ENCODE results near the gene APOL2. TPM values are rescaled to one million over a fixed set of nuclear protein-coding genes. Genes with fewer than 3 reads are reported as not detected.
A peak's percentile ranks its signal among the peaks of the same experiment; 100 is the strongest.

APOL2 gene
- total RNA-seq, 2 donors from 2014 or later, result 2.1 to 7.9 TPM

GRCh38 chr22:36196254-36197064 lies 42.9 kb downstream of the APOL2 start:
- Histone ChIP-seq H3K27me3 (ENCODE audit: control insufficient read depth, insufficient read depth, low read length, poor library complexity, severe bottlenecking) (no peaks in the 10 kb centered on the region), H3K36me3 (ENCODE audit: control insufficient read depth, insufficient read depth, low read length) (no peaks in the 10 kb centered on the region), H3K9me3 (ENCODE audit: control insufficient read depth, low read length) (peaks cover 2% of the 10 kb centered on the region), H3K9ac (ENCODE audit: extremely low read depth, low read length, poor library complexity, severe bottlenecking) (peak overlapping the region; percentile 3), H3K4me3 (ENCODE audit: low read length) (no peak overlapping the region), H3K4me1 (ENCODE audit: control insufficient read depth, insufficient read depth, low read length) (peaks cover 6% of the 10 kb centered on the region), H3K27ac (ENCODE audit: low read depth, low read length) (peak overlapping the region; percentile 54)
- Mint-ChIP-seq H3K36me3 (ENCODE audit: low read depth) (no peaks in the 10 kb centered on the region), H3K4me1 (peaks cover 21% of the 10 kb centered on the region), H3K9me3 (peaks cover 2% of the 10 kb centered on the region), H3K27me3 (ENCODE audit: insufficient read depth) (peaks cover 2% of the 10 kb centered on the region), H3K27ac (peak overlapping the region; percentile 86), H3K4me3 (no peak overlapping the region)
- 71 to 79% methylated on average over 5 to 6 of the region's 6 CpGs for WGBS, 2 experiments (ENCODE audit: insufficient coverage in 1 of 2, insufficient read length in 1 of 2)
- no peak for TF ChIP-seq CTCF (conservative IDR thresholded peaks at IDR 0.05)
- peak; percentile 12 for DNase-seq

- WGBS, 2 experiments (ENCODE audit: insufficient coverage in 1 of 2, insufficient read length in 1 of 2), result 47 to 64% methylated on average over 4 to 5 of the region's 5 CpGs
- Mint-ChIP-seq H3K27me3 (ENCODE audit: insufficient read depth) (peaks cover 2% of the 10 kb centered on the region), H3K36me3 (ENCODE audit: low read depth) (peaks cover 4% of the 10 kb centered on the region), H3K27ac (no peak overlapping the region), H3K4me1 (peaks cover 21% of the 10 kb centered on the region), H3K9me3 (peaks cover 15% of the 10 kb centered on the region), H3K4me3 (no peak overlapping the region)
- no peak overlapping the region for H3K9ac ChIP-seq (ENCODE audit: extremely low read depth, low read length, poor library complexity, severe bottlenecking)
- no peaks in the 10 kb centered on the region for H3K27me3 ChIP-seq (ENCODE audit: control insufficient read depth, insufficient read depth, low read length, poor library complexity, severe bottlenecking)
- TF ChIP-seq CTCF (conservative IDR thresholded peaks at IDR 0.05), result peak; percentile 92
- peak; percentile 89 for DNase-seq
- no peak overlapping the region for H3K4me3 ChIP-seq (ENCODE audit: low read length)
- no peak overlapping the region for H3K27ac ChIP-seq (ENCODE audit: low read depth, low read length)
- H3K4me1 ChIP-seq (ENCODE audit: control insufficient read depth, insufficient read depth, low read length), result peaks cover 6% of the 10 kb centered on the region
- H3K36me3 ChIP-seq (ENCODE audit: control insufficient read depth, insufficient read depth, low read length), result no peaks in the 10 kb centered on the region
- H3K9me3 ChIP-seq (ENCODE audit: control insufficient read depth, low read length), result peaks cover 7% of the 10 kb centered on the region
Measured at GRCh38 chr22:36194971-36195370, 44.4 kb downstream of the APOL2 start.

- H3K9me3 Mint-ChIP-seq, result peaks cover 21% of the 10 kb centered on the region
- H3K27ac Mint-ChIP-seq, result no peak overlapping the region
- no peaks in the 10 kb centered on the region for H3K36me3 ChIP-seq (ENCODE audit: control insufficient read depth, insufficient read depth, low read length)
- H3K27ac ChIP-seq (ENCODE audit: low read depth, low read length), result no peak overlapping the region
- H3K4me1 Mint-ChIP-seq, result peaks cover 21% of the 10 kb centered on the region
- peaks cover 7% of the 10 kb centered on the region for H3K9me3 ChIP-seq (ENCODE audit: control insufficient read depth, low read length)
- H3K27me3 ChIP-seq (ENCODE audit: control insufficient read depth, insufficient read depth, low read length, poor library complexity, severe bottlenecking), result no peaks in the 10 kb centered on the region
- DNase-seq, result no peak
- H3K9ac ChIP-seq (ENCODE audit: extremely low read depth, low read length, poor library complexity, severe bottlenecking), result no peak overlapping the region
- H3K27me3 Mint-ChIP-seq (ENCODE audit: insufficient read depth), result peaks cover 3% of the 10 kb centered on the region
- no peak for TF ChIP-seq CTCF (conservative IDR thresholded peaks at IDR 0.05)
- no peak overlapping the region for H3K4me3 ChIP-seq (ENCODE audit: low read length)
- peaks cover 6% of the 10 kb centered on the region for H3K4me1 ChIP-seq (ENCODE audit: control insufficient read depth, insufficient read depth, low read length)
- WGBS, 2 experiments (ENCODE audit: insufficient coverage in 1 of 2, insufficient read length in 1 of 2), result 92 to 100% methylated on average over 1 to 2 of the region's 2 CpGs
- H3K4me3 Mint-ChIP-seq, result no peak overlapping the region
- H3K36me3 Mint-ChIP-seq (ENCODE audit: low read depth), result peaks cover 4% of the 10 kb centered on the region
Measured at GRCh38 chr22:36194385-36194784, 44.9 kb downstream of the APOL2 start.
